Measurements from ENCODE around the gene LDLRAD4. TPM values are rescaled to one million over a fixed set of nuclear protein-coding genes. Genes with fewer than 3 reads are reported as not detected.

LDLRAD4 gene
- total RNA-seq, 2 experiments from 2014 or later, result 34.3 to 35.7 TPM

DNA sequence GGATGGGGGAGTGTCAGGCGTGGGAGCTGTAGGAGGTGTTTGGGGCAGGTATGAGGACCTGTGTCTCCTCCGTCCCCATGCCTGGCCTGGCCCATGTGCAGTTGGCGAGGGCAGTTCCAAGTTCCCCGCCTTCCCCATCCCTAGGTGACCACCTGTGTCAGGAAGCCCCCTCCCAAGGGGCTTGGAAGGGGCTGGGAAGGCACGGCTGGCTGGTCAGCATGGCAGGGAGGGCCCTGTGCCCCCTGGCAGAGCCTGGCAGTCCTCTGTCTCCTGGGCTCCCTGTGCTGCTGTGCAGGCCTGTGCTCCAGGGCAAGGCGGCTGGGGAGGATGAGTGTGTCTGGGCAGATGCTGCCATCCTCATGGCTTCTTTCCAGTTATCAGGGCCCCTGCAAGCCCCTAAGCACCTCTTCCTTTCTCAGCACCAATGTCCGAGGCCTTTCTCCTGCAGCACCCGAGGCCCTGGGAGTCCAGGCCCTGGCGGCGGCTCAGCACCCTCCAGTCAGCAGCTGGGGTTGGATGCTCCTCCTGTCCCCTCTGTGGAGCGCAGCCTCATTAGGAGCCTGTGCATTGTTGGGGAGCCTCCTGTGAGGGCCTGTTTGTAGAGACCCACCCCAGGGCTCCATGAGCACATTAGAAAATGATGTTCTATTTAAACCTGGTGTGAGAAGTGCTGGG is 406.1 kb downstream of the LDLRAD4 start:
- peaks cover 20% of the 10 kb centered on the region for H3K36me3 Mint-ChIP-seq (ENCODE audit: low read depth)
- H3K4me3 Mint-ChIP-seq, result no peak overlapping the region
- CTCF ChIA-PET, result interaction anchor here (1.0 kb wide), 1 partner anchor 8 kb away, joined by 3 read pairs; no protein-coding TSS in a partner anchor
- H3K4me1 Mint-ChIP-seq (ENCODE audit: low read depth), result peaks cover 45% of the 10 kb centered on the region
- POLR2A ChIA-PET, result no interaction called here
- DNase-seq (no peak), ATAC-seq (no peak)
- H3K27me3 Mint-ChIP-seq (ENCODE audit: low read depth), result no peaks in the 10 kb centered on the region
- H3K27ac Mint-ChIP-seq, result peak overlapping the region; percentile 0
- no peaks in the 10 kb centered on the region for H3K9me3 Mint-ChIP-seq (ENCODE audit: insufficient read depth)

DNA sequence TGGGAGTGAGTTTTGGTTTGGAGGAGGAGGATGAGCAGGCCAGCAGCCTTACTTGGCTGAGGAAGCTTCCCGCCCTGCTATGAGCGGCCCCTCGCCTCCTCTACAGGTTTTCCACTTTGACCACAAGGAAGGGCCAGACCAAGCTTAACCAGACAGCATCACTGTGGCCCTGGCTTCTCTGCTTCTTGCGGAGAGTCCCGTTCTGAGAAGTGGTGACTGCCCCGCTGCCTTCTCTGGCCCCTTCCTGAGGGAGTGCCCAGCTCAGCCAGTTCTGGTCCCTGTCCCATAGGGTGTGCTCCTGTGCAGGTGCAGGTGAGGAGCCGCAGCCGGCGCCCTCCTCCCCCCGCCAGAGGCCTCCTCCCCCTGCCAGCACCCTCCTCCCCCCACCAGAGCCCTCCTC is 406.8 kb downstream of the LDLRAD4 start:
- Mint-ChIP-seq H3K9me3 (ENCODE audit: insufficient read depth) (no peaks in the 10 kb centered on the region), H3K36me3 (ENCODE audit: low read depth) (peaks cover 24% of the 10 kb centered on the region)

DNA sequence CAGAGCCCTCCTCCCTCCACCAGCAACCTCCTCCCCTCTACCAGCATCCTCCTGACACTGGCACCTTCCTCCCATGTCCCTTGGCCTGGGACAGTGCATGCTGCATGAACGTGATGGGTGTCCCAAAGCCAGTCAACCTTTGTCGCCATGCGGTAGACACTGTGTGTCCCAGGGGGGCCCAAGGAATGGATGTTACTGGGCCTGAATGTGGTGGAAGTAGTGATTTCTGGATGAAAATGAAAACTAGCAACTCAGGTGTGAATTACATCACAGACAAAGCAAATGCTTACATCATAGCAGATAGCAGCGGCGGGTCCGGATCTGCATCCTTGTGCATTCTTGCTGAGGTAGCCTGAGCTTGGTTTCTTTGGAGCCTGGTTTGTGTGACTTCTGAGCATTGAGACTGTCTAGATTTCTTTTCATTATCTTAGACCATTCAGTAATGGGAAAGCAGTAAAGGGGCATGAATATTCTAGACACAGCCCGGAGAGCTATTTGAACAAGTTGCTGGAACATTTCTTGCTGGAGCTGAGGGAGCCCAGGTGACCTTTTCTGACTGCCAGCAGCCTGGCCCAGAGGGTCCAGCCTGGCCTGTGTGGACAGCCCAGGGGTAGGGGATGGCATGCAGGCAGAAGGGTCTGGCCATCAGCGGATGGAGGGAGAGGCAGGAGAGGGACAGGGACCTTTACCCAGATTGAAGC is 407.4 kb downstream of the LDLRAD4 start:
- Mint-ChIP-seq H3K4me1 (ENCODE audit: low read depth) (peaks cover 48% of the 10 kb centered on the region), H3K27me3 (ENCODE audit: low read depth) (no peaks in the 10 kb centered on the region), H3K4me3 (no peak overlapping the region), H3K36me3 (ENCODE audit: low read depth) (peaks cover 26% of the 10 kb centered on the region), H3K27ac (peak overlapping the region; percentile 60), H3K9me3 (ENCODE audit: insufficient read depth) (no peaks in the 10 kb centered on the region)
- ATAC-seq, result no peak
- no peak for DNase-seq
- ChIA-PET CTCF (interaction anchor here (1.0 to 1.2 kb wide), 3 partner anchors 14 to 410 kb away, joined by 3 to 5 read pairs (median 3); no protein-coding TSS in a partner anchor), POLR2A (interaction anchor here (1.0 kb wide), 1 partner anchor 82 kb away, joined by 4 read pairs; no protein-coding TSS in a partner anchor)

More for the DNA sequence above, 406.8 kb downstream of the LDLRAD4 start:
- no peak for ATAC-seq
- DNase-seq, result no peak
- H3K27ac Mint-ChIP-seq, result peak overlapping the region; percentile 0
- H3K27me3 Mint-ChIP-seq (ENCODE audit: low read depth), result no peaks in the 10 kb centered on the region
- POLR2A ChIA-PET, result no interaction called here
- H3K4me3 Mint-ChIP-seq, result no peak overlapping the region
- CTCF ChIA-PET, result no interaction called here
- H3K4me1 Mint-ChIP-seq (ENCODE audit: low read depth), result peaks cover 49% of the 10 kb centered on the region

DNA sequence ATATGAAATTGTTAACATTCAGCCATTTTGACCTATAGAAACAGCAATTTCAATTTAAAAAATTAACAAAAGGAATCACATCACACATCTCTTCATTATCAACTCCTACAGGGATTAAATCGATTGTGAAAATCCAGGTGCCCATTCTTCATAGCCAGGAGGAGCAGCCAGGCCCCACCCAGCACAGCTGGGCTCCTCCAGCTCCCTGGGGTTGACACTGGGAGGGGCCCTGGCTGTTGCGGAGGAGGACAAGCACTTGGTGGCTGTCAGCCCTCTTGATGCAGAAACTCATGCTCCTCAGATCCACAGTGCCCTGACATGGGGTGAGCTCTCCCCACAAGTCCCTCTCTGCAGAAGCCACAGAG is 408.0 kb downstream of the LDLRAD4 start:
- Mint-ChIP-seq H3K36me3 (ENCODE audit: low read depth) (peaks cover 31% of the 10 kb centered on the region), H3K27ac (peak overlapping the region; percentile 39), H3K4me3 (no peak overlapping the region), H3K4me1 (ENCODE audit: low read depth) (peaks cover 48% of the 10 kb centered on the region), H3K27me3 (ENCODE audit: low read depth) (no peaks in the 10 kb centered on the region), H3K9me3 (ENCODE audit: insufficient read depth) (no peaks in the 10 kb centered on the region)
- POLR2A ChIA-PET, result interaction anchor here (1.0 kb wide), 1 partner anchor 81 kb away, joined by 4 read pairs; no protein-coding TSS in a partner anchor
- CTCF ChIA-PET, result interaction anchor here (1.0 to 1.2 kb wide), 3 partner anchors 14 to 411 kb away, joined by 3 to 5 read pairs (median 3); no protein-coding TSS in a partner anchor
- DNase-seq (no peak), ATAC-seq (no peak)

DNA sequence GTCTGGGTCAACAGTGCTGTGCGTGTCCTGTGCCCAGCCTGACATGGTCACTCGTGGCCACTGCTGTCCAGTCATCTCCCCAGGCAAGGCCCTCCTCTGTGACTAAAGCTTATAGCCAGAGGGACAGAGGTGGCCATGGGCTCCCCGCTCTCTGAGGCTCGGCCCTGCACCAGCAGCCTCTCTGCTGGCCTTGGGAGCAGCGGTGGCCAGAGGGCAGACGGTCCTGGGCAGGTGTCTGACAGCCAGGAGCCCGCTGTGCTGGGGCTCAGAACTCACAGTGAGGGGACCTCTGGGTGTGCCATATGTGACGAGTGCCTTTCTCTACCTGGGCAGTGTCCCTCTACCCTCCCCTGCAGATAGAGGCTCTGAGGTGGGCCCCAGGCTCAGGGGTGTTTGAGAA is 409.1 kb downstream of the LDLRAD4 start:
- no peak for DNase-seq
- CTCF ChIA-PET, result interaction anchor here (2.5 to 7.4 kb wide), 2 partner anchors 68 to 411 kb away, joined by 26 to 88 read pairs; no protein-coding TSS in a partner anchor
- Mint-ChIP-seq H3K36me3 (ENCODE audit: low read depth) (peaks cover 40% of the 10 kb centered on the region), H3K27ac (peak overlapping the region; percentile 30), H3K4me1 (ENCODE audit: low read depth) (peaks cover 48% of the 10 kb centered on the region), H3K27me3 (ENCODE audit: low read depth) (no peaks in the 10 kb centered on the region), H3K9me3 (ENCODE audit: insufficient read depth) (no peaks in the 10 kb centered on the region), H3K4me3 (no peak overlapping the region)
- ATAC-seq, result no peak
- POLR2A ChIA-PET, result interaction anchor here (1.2 kb wide), 1 partner anchor 14 kb away, joined by 3 read pairs; no protein-coding TSS in a partner anchor

DNA sequence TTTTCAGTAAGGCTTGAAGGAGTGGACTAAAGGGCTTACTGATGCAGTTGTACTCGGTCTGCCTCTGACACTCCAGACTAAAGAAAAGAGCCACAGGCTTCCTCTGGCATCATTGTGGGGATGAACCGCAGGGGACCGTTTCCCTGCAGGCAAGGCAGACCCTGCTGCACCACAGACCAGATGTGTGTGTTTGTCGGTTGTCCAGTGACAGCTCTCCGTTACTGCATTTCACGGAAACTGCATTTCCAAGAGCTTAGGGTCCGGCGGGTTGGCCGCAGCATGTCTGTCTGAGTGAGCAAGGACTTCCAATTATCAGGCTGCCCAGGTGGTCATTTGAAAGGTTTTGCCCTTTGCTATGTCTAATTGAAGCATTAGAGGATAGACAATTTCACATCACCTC is 409.7 kb downstream of the LDLRAD4 start:
- no peaks in the 10 kb centered on the region for H3K27me3 Mint-ChIP-seq (ENCODE audit: low read depth)
- no peak for ATAC-seq
- no peak overlapping the region for H3K27ac Mint-ChIP-seq
- no peak overlapping the region for H3K4me3 Mint-ChIP-seq
- peaks cover 38% of the 10 kb centered on the region for H3K36me3 Mint-ChIP-seq (ENCODE audit: low read depth)
- H3K4me1 Mint-ChIP-seq (ENCODE audit: low read depth), result peaks cover 48% of the 10 kb centered on the region
- POLR2A ChIA-PET, result interaction anchor here (1.1 to 1.2 kb wide), 2 partner anchors 14 to 637 kb away, joined by 3 to 4 read pairs; partner anchors contain the start of gene CEP192
- no peak for DNase-seq
- no peaks in the 10 kb centered on the region for H3K9me3 Mint-ChIP-seq (ENCODE audit: insufficient read depth)
- CTCF ChIA-PET, result interaction anchor here (2.5 to 7.4 kb wide), 2 partner anchors 68 to 412 kb away, joined by 26 to 88 read pairs; no protein-coding TSS in a partner anchor

DNA sequence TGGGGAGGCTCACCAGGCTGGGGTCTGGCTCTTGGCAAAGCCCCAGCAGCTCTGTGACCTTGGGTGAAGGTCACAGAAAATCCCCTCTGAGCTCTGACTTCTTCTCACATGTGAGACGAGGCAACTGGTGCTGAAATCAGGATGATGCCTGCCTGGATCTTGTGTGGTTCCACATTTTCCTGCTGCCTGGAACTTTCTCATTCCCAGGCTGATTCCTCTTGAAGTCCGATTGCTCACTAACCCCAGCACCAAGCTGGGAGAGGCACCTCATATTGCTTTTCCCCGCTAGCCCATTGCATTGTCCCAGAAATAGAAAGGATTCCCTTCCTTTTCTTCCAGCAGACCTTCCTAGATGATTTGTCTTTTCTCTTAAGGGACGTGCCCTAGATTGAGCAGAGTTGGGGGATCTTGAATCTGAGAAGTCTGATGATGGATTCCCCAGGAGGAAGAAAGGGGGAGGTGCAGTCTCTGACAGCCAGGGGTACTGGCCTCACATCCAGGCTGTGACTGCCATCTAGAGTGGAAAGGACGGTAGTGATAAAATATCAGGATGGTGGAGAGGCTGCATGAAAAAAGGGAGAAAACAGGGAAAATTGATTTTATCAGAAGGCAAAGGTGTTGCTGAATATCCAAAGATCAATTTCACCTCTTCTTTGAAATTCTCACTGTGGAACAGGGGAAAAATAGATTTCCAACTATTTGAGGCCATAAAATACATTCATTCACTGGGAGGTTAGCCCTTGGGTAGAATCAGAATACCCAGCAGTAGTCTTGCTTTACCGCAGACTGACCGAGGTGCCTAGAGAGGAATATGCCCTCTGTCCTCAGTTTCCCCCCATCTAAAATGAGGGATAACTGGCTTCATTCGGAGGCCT is 411.5 kb downstream of the LDLRAD4 start:
- Mint-ChIP-seq H3K9me3 (ENCODE audit: insufficient read depth) (no peaks in the 10 kb centered on the region), H3K27me3 (ENCODE audit: low read depth) (no peaks in the 10 kb centered on the region), H3K4me3 (no peak overlapping the region), H3K36me3 (ENCODE audit: low read depth) (peaks cover 34% of the 10 kb centered on the region), H3K27ac (peak overlapping the region; percentile 58), H3K4me1 (ENCODE audit: low read depth) (peaks cover 45% of the 10 kb centered on the region)
- ATAC-seq (peak; percentile 81), DNase-seq (peak; percentile 76)
- POLR2A ChIA-PET, result no interaction called here
- CTCF ChIA-PET, result interaction anchor here (0.7 to 7.4 kb wide), 16 partner anchors 15 to 471 kb away, joined by 3 to 88 read pairs (median 4); no protein-coding TSS in a partner anchor

DNA sequence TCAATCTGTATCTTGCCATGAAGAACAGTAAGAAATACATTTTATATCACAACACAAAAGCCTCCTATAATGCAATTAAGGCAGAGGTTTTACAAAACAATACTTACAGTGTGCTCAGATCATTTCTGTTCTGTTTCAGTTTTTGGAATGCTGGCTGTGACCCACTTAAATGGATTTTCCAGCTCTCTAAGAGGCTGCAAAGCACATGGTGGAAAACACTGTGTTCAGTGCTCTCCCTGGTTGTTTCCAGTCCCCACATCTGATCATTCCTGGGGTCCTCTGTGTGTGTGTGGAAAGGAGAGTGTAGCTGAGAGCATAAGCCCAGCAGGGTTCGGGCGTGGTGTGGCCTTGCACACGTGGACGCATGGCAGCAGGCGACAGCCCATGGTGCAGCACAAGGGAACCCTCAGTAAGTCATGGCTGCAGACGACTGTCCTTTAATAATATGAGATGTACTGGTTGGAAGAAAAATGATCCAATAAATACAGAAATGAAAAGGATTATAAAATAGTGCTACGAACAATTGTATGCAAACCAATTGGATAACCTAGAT is 412.2 kb downstream of the LDLRAD4 start:
- DNase-seq (no peak), ATAC-seq (no peak)
- Mint-ChIP-seq H3K27ac (no peak overlapping the region), H3K4me1 (ENCODE audit: low read depth) (peaks cover 43% of the 10 kb centered on the region), H3K36me3 (ENCODE audit: low read depth) (peaks cover 34% of the 10 kb centered on the region), H3K4me3 (no peak overlapping the region), H3K9me3 (ENCODE audit: insufficient read depth) (no peaks in the 10 kb centered on the region), H3K27me3 (ENCODE audit: low read depth) (no peaks in the 10 kb centered on the region)
- CTCF ChIA-PET, result interaction anchor here (0.7 to 7.4 kb wide), 3 partner anchors 71 to 696 kb away, joined by 3 to 88 read pairs (median 3); no protein-coding TSS in a partner anchor
- POLR2A ChIA-PET, result interaction anchor here (0.6 kb wide), 1 partner anchor 147 kb away, joined by 3 read pairs; no protein-coding TSS in a partner anchor

DNA sequence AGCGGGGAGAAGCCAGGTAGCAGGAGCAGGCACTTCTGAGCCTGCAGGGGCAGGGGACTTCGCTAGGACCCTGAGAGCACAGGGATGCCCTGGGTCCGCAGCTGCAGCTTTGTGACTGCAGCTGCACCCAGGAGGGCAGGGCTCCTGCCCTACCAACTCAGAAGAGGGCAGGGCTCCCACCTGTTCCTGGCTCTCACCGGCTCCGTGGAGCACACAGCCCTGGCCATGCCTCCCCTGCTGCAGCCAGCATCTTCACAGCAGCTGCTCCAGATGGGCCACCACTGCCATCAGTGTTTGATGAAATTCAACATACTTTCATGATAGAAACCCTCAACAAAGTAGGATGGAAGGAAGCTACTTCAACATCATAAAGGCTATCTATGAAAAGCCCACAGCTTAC is 415.1 kb downstream of the LDLRAD4 start:
- CTCF ChIA-PET, result interaction anchor here (0.6 to 7.4 kb wide), 3 partner anchors 74 to 417 kb away, joined by 3 to 88 read pairs (median 8); no protein-coding TSS in a partner anchor
- POLR2A ChIA-PET, result no interaction called here
- Mint-ChIP-seq H3K27ac (no peak overlapping the region), H3K9me3 (ENCODE audit: insufficient read depth) (no peaks in the 10 kb centered on the region), H3K4me3 (no peak overlapping the region), H3K27me3 (ENCODE audit: low read depth) (no peaks in the 10 kb centered on the region), H3K4me1 (ENCODE audit: low read depth) (peaks cover 16% of the 10 kb centered on the region), H3K36me3 (ENCODE audit: low read depth) (peaks cover 26% of the 10 kb centered on the region)
- ATAC-seq (no peak), DNase-seq (no peak)

DNA sequence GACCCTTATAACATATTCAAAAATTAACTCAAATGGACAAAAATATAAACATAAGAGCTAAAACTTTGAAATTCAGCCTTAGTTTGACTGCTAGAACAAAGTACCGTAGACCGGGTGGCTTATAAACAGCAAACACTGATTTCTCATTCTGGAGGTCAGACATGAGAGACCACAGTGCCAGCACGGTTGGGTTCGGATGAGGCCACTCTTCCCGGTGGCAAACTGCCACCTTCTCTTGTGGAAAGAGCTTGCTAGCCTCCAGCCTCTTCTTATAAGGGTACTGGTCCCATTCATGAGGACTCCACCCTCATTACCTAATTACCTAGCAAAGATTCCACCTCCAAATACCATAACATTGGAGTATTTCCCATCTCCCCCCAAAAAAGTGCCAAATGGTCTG is 416.5 kb downstream of the LDLRAD4 start:
- Mint-ChIP-seq H3K27ac (no peak overlapping the region), H3K36me3 (ENCODE audit: low read depth) (peaks cover 24% of the 10 kb centered on the region), H3K4me1 (ENCODE audit: low read depth) (peaks cover 3% of the 10 kb centered on the region), H3K9me3 (ENCODE audit: insufficient read depth) (no peaks in the 10 kb centered on the region), H3K27me3 (ENCODE audit: low read depth) (no peaks in the 10 kb centered on the region), H3K4me3 (no peak overlapping the region)
- ATAC-seq (no peak), DNase-seq (no peak)
- ChIA-PET CTCF (interaction anchor here (1.1 to 7.4 kb wide), 2 partner anchors 75 to 77 kb away, joined by 4 to 88 read pairs; no protein-coding TSS in a partner anchor), POLR2A (no interaction called here)

Measured in activated CD8-positive, alpha-beta T cell treated with anti-CD3 and anti-CD28 coated beads, Interleukin-2, amount 10 ng/mL, durations not matched to agents 7 days and 5 days (primary cell).